ENCODE data around the gene LENG1.

The LENG1 gene

GRCh38 chr19:54164369-54165068, 5.0 kb upstream of the LENG1 start:
- DNase-seq = peak; percentile 65

- no peak for DNase-seq
These were observed 3.4 kb upstream of the LENG1 start for GRCh38 chr19:54162884-54163283.

GRCh38 chr19:54162241-54162805, 2.8 kb upstream of the LENG1 start:
- DNase-seq = peak; percentile 70

GRCh38 chr19:54160854-54161253, 1.3 kb upstream of the LENG1 start:
- DNase-seq = no peak

- DNase-seq = peak; percentile 33
These were observed 776 bp upstream of the LENG1 start for GRCh38 chr19:54160182-54160811.

- no peak for DNase-seq
These were observed 639 bp downstream of the LENG1 start for GRCh38 chr19:54158812-54159351.

GRCh38 chr19:54156953-54157352, 2.6 kb downstream of the LENG1 start:
- no peak for DNase-seq

GRCh38 chr19:54156490-54156889, 3.0 kb downstream of the LENG1 start:
- no peak for DNase-seq

- DNase-seq = no peak
These were observed 3.8 kb downstream of the LENG1 start for GRCh38 chr19:54155694-54156093.

GRCh38 chr19:54154603-54155345, 4.7 kb downstream of the LENG1 start:
- peak; percentile 65 for DNase-seq

- no peak for DNase-seq
These were observed 5.7 kb downstream of the LENG1 start for GRCh38 chr19:54153731-54154326.

GRCh38 chr19:54152878-54153524, 6.5 kb downstream of the LENG1 start:
- peak; percentile 16 for DNase-seq

GRCh38 chr19:54152267-54152666, 7.3 kb downstream of the LENG1 start:
- DNase-seq = no peak

- DNase-seq = no peak
These were observed 8.0 kb downstream of the LENG1 start for GRCh38 chr19:54151362-54152035.

- no peak for DNase-seq
These were observed 10.3 kb downstream of the LENG1 start for GRCh38 chr19:54149021-54149812.

- no peak for DNase-seq
These were observed 11.4 kb downstream of the LENG1 start for GRCh38 chr19:54148158-54148557.

- no peak for DNase-seq
These were observed 11.8 kb downstream of the LENG1 start for GRCh38 chr19:54147676-54148075.

GRCh38 chr19:54145541-54146158, 13.9 kb downstream of the LENG1 start:
- DNase-seq = no peak

- no peak for DNase-seq
These were observed 17.2 kb downstream of the LENG1 start for GRCh38 chr19:54142166-54142780.

GRCh38 chr19:54141356-54141755, 18.2 kb downstream of the LENG1 start:
- DNase-seq = no peak

Data from fibroblast of skin of back (primary cell).